OCI-LY1 (cell line): Measurements from ENCODE around the gene GRB10.

Experiments
- H2AFZ ChIP-seq: fragments of 200-600 bp; sonication (generic), shearing (Covaris generic); 2 replicates; pipeline ENCODE4 v1.6.0; 2014; ENCODE audit warnings: antibody characterized with exemption, mild to moderate bottlenecking, low read length
- H3F3A ChIP-seq: fragments of 200-600 bp; sonication (generic), shearing (Covaris generic); 2 replicates; pipeline ENCODE4 v1.6.0; 2014; ENCODE audit warnings: mild to moderate bottlenecking, antibody characterized with exemption, low read length, moderate library complexity; ENCODE audit not compliant: insufficient read depth
- H3K27ac ChIP-seq: fragments of 200-600 bp; sonication (generic); 2 replicates; pipeline ENCODE4 v1.5.1; 2014; ENCODE audit warnings: low read length, mixed run types, mild to moderate bottlenecking, low read depth; ENCODE audit not compliant: poor library complexity, severe bottlenecking
- H3K27me3 ChIP-seq: fragments of 200-600 bp; sonication (generic); 2 replicates; pipeline ENCODE4 v1.6.0; 2014; ENCODE audit warnings: antibody characterized with exemption, mild to moderate bottlenecking, low read length, moderate library complexity; ENCODE audit not compliant: insufficient read depth
- H3K36me3 ChIP-seq: fragments of 200-600 bp; sonication (generic); 2 replicates; pipeline ENCODE4 v1.6.1; 2014; ENCODE audit warnings: mild to moderate bottlenecking, antibody characterized with exemption, low read length, moderate library complexity, mixed read lengths; ENCODE audit not compliant: insufficient read depth
- H3K4me1 ChIP-seq: fragments of 200-600 bp; sonication (generic); 2 replicates; pipeline ENCODE4 v1.5.1; 2014; ENCODE audit warnings: mild to moderate bottlenecking, low read length, moderate library complexity; ENCODE audit not compliant: insufficient read depth, severe bottlenecking
- H3K4me2 ChIP-seq: fragments of 200-600 bp; sonication (generic), shearing (Covaris generic); 2 replicates; pipeline ENCODE4 v1.6.1; 2014; ENCODE audit warnings: low read length
- H3K4me3 ChIP-seq: fragments of 200-600 bp; sonication (generic); 2 replicates; pipeline ENCODE4 v1.5.1; 2014; ENCODE audit warnings: low read length, low read depth, mild to moderate bottlenecking, mixed read lengths; ENCODE audit not compliant: poor library complexity, severe bottlenecking
- H3K79me2 ChIP-seq: fragments of 200-600 bp; shearing (Covaris generic); 2 replicates; pipeline ENCODE4 v1.6.1; 2016; ENCODE audit warnings: mixed run types, low read length, mixed read lengths; ENCODE audit not compliant: insufficient read depth
- H3K9ac ChIP-seq: fragments of 200-600 bp; sonication (generic), shearing (Covaris generic); 2 replicates; pipeline ENCODE4 v1.6.1; 2014; ENCODE audit warnings: mild to moderate bottlenecking, low read length, mixed read lengths
- H3K9me2 ChIP-seq: fragments of 200-600 bp; sonication (generic), shearing (Covaris generic); 2 replicates; pipeline ENCODE4 v1.6.1; 2014; ENCODE audit warnings: low read depth, mild to moderate bottlenecking, low read length, mixed read lengths
- H3K9me3 ChIP-seq: fragments of 200-600 bp; shearing (Covaris generic); 2 replicates; pipeline ENCODE4 v1.6.1; 2014; ENCODE audit warnings: low read length, mixed read lengths
- H4K20me1 ChIP-seq: fragments of 200-600 bp; sonication (generic), shearing (Covaris generic); 2 replicates; pipeline ENCODE4 v1.6.0; 2016; ENCODE audit warnings: mild to moderate bottlenecking, low read length; ENCODE audit not compliant: insufficient read depth
- CTCF ChIP-seq: fragments of 200-600 bp; sonication (generic), shearing (Covaris generic); IDR thresholded peaks from 2 replicates; pipeline ENCODE4 v1.5.1; 2017; ENCODE audit warnings: mild to moderate bottlenecking, antibody characterized with exemption, low read length, moderate library complexity, mixed read lengths
- EZH2 ChIP-seq: fragments of 200-600 bp; sonication (generic), shearing (Covaris generic); IDR thresholded peaks from 2 replicates; pipeline ENCODE4 v1.8.0; 2017; ENCODE audit warnings: borderline replicate concordance, mixed run types, mild to moderate bottlenecking, antibody characterized with exemption, low read length, moderate library complexity, mixed read lengths

GRB10 gene

DNA sequence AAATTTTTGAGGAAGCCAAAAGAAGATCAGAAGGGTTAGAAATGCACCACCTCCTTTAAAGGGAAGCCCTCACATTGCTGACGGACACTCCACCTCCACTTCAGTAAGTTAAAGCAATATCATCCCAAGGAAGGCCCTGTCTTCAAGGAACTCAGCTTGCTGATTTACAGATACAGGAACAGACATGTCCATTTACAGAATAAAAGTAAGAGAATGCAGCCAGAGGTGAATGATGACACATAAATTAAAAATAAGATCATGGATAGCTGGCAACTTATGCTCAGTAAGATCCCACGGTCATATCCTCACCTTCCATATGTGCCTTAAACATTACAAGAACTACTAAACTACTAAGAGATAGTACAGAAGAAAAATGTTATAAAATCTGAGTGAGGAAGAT, 20.4 kb downstream of the GRB10 start:
- no peaks in the 10 kb centered on the region for H4K20me1 ChIP-seq

GRCh38 chr7:50761713-50762112, 21.0 kb downstream of the GRB10 start:
- TF ChIP-seq EZH2: no peak
- TF ChIP-seq CTCF: no peak
- Histone ChIP-seq H3K4me2 (no peak overlapping the region), H4K20me1 (no peaks in the 10 kb centered on the region), H3K79me2 (no peaks in the 10 kb centered on the region), H3K9me3 (no peaks in the 10 kb centered on the region), H3K36me3 (no peaks in the 10 kb centered on the region), H3K9me2 (no peaks in the 10 kb centered on the region), H3K4me1 (no peaks in the 10 kb centered on the region), H2AFZ (no peak overlapping the region), H3F3A (no peaks in the 10 kb centered on the region), H3K4me3 (no peak overlapping the region), H3K27ac (no peak overlapping the region), H3K27me3 (no peaks in the 10 kb centered on the region; the same call in 1 of the 2 replicates), H3K9ac (no peak overlapping the region)

More for the DNA sequence above, 20.4 kb downstream of the GRB10 start:
- no peaks in the 10 kb centered on the region for H3K79me2 ChIP-seq
- no peaks in the 10 kb centered on the region for H3F3A ChIP-seq
- H3K9ac ChIP-seq: no peak overlapping the region
- no peak overlapping the region for H3K4me2 ChIP-seq
- H3K9me3 ChIP-seq: no peaks in the 10 kb centered on the region
- no peaks in the 10 kb centered on the region; the same call in 1 of the 2 replicates for H3K27me3 ChIP-seq
- no peaks in the 10 kb centered on the region for H3K36me3 ChIP-seq
- no peak overlapping the region for H3K4me3 ChIP-seq
- no peak overlapping the region for H2AFZ ChIP-seq
- H3K27ac ChIP-seq: no peak overlapping the region
- no peaks in the 10 kb centered on the region for H3K4me1 ChIP-seq
- no peak for TF ChIP-seq CTCF
- no peak for TF ChIP-seq EZH2
- H3K9me2 ChIP-seq: no peaks in the 10 kb centered on the region

DNA sequence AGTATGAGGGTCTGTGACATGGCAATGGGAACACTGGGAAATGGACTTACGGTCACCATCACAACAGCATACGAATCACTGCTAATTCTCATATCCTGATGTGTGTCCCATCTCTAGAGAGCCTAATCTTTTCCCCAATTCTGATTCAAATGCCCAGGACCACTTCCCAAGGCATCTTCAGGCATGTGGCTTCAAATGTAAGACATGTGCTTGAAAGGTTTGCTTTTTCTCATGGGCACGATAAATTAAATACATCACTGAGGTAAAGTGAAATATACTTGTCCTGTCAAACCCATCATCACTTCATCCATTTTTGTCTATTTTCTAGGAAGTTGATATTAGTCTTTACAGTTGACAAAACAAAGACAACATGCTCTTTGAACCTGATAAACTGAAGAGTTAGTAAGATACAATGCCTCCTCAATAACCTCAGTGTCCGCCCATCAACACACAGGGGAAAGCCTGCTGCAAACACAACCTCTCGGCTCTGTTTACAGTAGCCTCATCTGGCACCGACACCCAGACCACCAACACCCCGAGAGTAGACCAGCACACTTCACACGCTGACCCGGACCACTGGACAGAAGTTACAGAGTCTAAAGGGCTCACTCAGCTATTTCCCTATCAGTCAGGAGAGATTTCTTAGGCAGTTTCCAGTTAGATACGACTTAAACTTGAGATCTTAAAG, 24.8 kb downstream of the GRB10 start:
- Histone ChIP-seq H3K4me2 (no peak overlapping the region), H3K9me2 (no peaks in the 10 kb centered on the region), H3K9me3 (no peaks in the 10 kb centered on the region), H3K9ac (no peak overlapping the region), H4K20me1 (no peaks in the 10 kb centered on the region), H3K27ac (no peak overlapping the region), H2AFZ (no peak overlapping the region), H3K4me3 (no peak overlapping the region), H3F3A (no peaks in the 10 kb centered on the region), H3K4me1 (no peaks in the 10 kb centered on the region), H3K36me3 (no peaks in the 10 kb centered on the region), H3K79me2 (no peaks in the 10 kb centered on the region), H3K27me3 (no peaks in the 10 kb centered on the region; the same call in none of the 2 replicates)
- TF ChIP-seq CTCF: no peak
- no peak for TF ChIP-seq EZH2
